ENCODE results near the gene MTRF1L.
"Not testable (repeated sequence)": the region's sequence is repeated elsewhere in the genome, so short reads cannot be mapped to it uniquely, and the experiment has no call there.

Gene MTRF1L

DNA sequence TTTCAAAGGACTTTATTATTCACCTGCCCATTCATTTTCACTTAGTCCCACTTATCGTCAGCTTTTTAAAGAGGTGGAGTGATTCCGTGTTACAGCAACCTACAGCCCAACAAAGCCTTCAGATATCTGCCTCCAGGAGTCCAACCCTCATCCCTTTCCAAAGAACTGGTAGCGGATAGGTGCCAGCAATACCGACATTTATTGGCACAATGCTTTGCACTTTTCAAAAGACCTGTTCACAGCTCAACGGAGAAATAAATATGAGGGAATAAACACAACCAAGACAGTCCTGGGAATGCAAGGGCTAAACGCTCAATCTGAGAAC is 819 bp upstream of the MTRF1L start:
- DNase-seq (ENCODE audit: low read depth in 2 of 2) = no peak

- DNase-seq (ENCODE audit: low read depth in 2 of 2) = no peak
These were observed 519 bp downstream of the MTRF1L start for GRCh38 chr6:153001767-153002612.

DNA sequence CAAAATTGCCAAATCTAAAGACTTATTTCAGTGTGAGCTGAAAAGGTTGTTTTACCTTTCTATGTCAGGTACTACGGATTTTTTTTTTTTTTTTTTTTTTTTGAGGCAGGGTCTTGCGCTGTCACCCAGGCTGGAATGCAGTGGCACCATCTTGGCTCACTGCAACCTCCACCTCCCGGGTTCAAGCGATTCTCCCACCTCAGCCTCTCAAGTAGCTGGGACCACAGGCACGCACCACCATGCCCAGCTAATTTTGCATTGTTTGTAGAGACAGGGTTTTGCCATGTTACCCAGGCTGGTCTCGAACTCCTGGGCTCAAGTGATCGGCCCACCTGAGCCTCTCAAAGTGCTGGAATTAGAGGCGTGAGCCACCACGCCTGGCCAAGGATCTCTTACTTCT is 1.7 kb downstream of the MTRF1L start:
- DNase-seq (ENCODE audit: low read depth in 2 of 2) = not testable (repeated sequence)

GRCh38 chr6:153000243-153000642 is 2.3 kb downstream of the MTRF1L start:
- no peak for DNase-seq (ENCODE audit: low read depth in 2 of 2)

DNA sequence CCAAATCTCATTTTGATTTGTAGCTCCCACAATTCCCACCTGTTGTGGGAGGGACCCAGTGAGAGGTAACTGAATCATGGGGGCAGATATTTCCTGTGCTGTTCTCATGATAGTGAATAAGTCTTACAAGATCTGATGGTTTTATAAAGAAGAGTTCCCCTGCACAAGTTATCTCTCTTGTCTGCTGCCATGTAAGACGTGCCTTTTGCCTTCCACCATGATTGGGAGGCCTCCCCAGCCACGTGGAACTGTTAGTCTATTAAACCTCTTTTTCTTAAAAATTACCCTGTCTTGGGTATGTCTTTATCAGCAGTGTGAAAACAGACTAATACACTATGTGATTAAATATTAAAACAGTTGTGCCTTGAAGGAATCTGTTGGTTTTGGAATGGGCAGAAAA is 3.0 kb downstream of the MTRF1L start:
- not testable (repeated sequence) for DNase-seq (ENCODE audit: low read depth in 2 of 2)

GRCh38 chr6:152993847-152994246 is 8.7 kb downstream of the MTRF1L start:
- no peak for DNase-seq (ENCODE audit: low read depth in 2 of 2)

DNA sequence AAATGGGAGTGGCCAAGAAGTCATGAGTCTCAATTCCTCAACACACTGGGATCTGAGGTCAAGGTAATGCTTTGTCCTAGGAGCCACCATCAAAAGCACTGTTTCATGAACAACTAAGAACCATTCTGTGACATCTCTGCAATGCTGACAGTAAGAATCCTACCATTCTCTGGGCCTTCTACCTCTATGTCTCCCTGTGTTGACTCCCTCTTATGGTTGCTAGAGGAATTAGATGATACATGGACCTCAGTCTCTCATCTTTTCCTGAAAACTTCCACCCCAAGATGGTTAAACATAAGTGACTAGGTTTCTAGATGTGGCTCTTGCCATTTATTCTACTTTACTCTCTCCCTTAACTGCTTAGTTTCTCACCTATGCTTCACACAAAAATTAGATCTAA is 9.1 kb downstream of the MTRF1L start:
- DNase-seq (ENCODE audit: low read depth in 2 of 2) = no peak

DNA sequence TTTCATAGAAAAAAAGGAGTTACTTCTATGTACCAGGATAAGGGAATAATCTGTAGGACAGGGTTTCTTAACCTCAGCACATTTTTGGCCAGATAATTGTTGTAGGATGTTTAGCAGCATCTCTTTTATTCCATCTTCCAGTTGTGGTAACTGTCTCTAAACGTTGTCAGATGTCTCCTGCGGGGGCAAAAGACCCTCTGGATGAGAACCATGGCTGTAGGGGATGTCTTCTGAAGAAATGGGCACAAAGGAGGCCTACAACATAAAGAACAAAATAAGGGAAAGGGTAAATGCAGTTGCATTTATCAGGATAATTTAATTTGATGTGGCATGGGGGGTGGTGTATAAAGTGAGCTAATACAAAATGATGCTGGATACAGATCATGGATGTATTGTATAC is 15.5 kb downstream of the MTRF1L start:
- DNase-seq (ENCODE audit: low read depth in 2 of 2) = no peak

- DNase-seq (ENCODE audit: low read depth in 2 of 2) = not testable (repeated sequence)
These were observed 17.2 kb downstream of the MTRF1L start for GRCh38 chr6:152985300-152985699.

GRCh38 chr6:152984513-152984872 is 18.0 kb downstream of the MTRF1L start:
- no peak for DNase-seq (ENCODE audit: low read depth in 2 of 2)

- peak; percentile 31 to 35 for DNase-seq (ENCODE audit: low read depth in 2 of 2)
These were observed 18.6 kb downstream of the MTRF1L start for GRCh38 chr6:152983637-152984512.

DNA sequence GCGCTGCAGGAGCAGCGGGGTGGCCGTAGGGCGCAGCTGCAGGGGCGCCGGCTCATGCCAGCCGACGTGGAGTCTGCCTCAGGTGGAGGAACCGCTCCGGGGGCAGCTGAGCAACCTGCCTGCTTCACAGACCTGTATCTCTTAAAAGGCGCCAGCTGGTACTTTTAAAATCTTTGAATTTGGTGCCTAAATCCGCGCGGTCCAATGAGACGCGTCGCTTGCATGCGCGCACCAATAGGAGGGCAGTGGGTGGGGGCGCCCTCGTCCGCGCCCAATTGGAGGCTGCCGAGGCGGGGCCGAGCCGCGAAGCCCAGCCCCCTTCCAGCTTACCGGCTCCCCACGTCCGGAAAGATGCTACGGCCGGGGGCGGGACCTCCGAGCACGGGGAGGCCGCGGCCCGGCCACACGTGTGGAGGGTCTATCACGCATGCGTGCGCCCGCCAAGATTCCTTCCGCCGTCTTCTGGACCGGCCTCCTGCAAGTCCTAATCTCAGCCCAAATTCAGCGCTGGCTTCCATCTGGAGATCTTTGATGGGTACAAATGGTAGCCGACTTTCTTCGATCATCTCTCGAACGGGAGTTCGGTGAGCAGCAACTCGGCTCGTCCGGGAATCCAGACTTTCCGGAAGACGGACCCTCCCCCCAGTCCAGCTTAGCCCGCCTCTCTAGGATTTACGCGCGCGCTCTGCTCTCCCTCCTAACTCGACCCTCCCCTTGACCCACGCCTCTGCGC is 19.4 kb downstream of the MTRF1L start, which contains the start of gene FBXO5:
FBXO5 (minus strand) TSS at position 138 of the 733 bp plus-strand sequence; CDS start at position 56, 82 bp downstream.
- peak; percentile 95 to 96 for DNase-seq (ENCODE audit: low read depth in 2 of 2)

- no peak for DNase-seq (ENCODE audit: low read depth in 2 of 2)
These were observed 20.3 kb downstream of the MTRF1L start for GRCh38 chr6:152981989-152982903.

GRCh38 chr6:152981219-152981618 is 21.3 kb downstream of the MTRF1L start:
- DNase-seq (ENCODE audit: low read depth in 2 of 2) = no peak

- DNase-seq (ENCODE audit: low read depth in 2 of 2) = no peak
These were observed 21.9 kb downstream of the MTRF1L start for GRCh38 chr6:152980656-152981055.

DNA sequence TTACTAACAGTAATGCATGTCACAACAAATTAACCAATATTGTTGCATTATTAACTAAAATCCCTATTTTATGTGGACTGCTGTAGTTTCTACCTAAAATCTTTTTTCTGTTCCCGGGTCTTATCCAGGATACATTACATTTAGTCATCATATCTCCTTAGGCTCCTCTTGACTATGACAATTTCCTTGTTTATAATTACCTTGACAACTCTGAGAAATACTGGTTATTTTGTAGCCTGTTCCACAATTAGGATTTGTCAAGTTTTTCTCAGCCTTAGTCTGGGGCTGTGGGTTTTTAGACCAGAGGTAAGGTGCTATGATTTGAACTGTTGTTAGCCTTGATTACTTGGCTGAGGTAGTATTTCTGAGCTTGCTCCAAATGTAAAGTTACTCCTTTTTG is 23.4 kb downstream of the MTRF1L start:
- no peak for DNase-seq (ENCODE audit: low read depth in 2 of 2)

DNA sequence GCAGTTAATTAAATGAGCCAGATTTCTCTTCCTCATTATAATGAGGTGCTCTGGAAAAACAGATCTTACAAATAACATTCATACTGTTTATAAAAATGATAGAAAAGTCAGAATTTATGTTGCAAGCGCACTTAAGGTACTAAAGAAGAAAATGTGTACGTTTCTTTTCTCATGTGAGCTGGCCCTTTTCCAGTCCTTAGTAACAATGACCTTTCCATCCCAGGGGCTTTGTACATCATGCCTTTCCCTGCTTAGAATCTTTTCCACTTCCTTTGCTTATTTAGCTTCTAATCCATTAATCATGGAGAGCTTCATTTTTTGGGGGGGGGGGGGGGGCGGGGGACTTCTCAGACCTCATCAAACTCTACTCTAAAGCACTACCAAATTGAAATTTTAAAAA is 24.5 kb downstream of the MTRF1L start:
- no peak for DNase-seq (ENCODE audit: low read depth in 2 of 2)

GRCh38 chr6:152977556-152977955 is 25.0 kb downstream of the MTRF1L start:
- DNase-seq (ENCODE audit: low read depth in 2 of 2) = no peak

DNA sequence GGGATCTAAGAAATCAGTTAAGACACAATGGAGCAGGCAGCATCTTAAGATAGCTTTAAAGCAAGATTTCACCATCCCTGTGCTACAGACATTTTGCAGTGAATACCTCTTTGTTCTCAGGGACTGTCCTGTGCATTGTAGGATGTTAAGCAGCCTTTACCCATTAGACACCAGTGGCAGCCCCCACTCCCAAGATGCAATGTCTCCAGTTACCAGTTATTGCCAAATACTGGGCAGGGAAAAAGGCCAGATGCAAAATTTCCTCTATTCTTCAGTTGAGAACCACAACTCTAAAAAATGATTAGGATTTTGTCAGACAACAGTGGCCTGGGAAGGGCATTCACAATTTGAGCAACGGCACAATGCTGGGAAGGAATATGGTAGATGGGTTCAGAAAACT is 25.8 kb downstream of the MTRF1L start:
- no peak for DNase-seq (ENCODE audit: low read depth in 2 of 2)

- no peak for DNase-seq (ENCODE audit: low read depth in 2 of 2)
These were observed 27.1 kb downstream of the MTRF1L start for GRCh38 chr6:152975204-152975915.

Data from fibroblast of skin of left biceps (primary cell).